Neural progenitor cell (in vitro differentiated cells): ENCODE data around the gene SEMA3D. TPM values are rescaled to one million over a fixed set of nuclear protein-coding genes. Genes with fewer than 3 reads are reported as not detected.

Source experiments
- DNase-seq: peaks from one replicate; pipeline ENCODE4 v3.0.0-alpha.2; 2016; ENCODE audit warnings: low spot score
- H2AFZ ChIP-seq: fragments of 200-600 bp; sonication (generic); replicated peaks from 2 replicates; pipeline ENCODE4 v1.6.1; 2016; ENCODE audit warnings: antibody characterized with exemption
- H3F3A ChIP-seq: fragments of 200-600 bp; sonication (generic); 2 replicates; pipeline ENCODE4 v1.6.1; 2016; ENCODE audit warnings: antibody characterized with exemption, low read depth
- H3K27ac ChIP-seq: fragments of 200-600 bp; sonication (generic); 2 replicates; pipeline ENCODE4 v1.5.1; 2016; ENCODE audit warnings: mild to moderate bottlenecking
- H3K27me3 ChIP-seq: fragments of 200-600 bp; sonication (generic); 2 replicates; pipeline ENCODE4 v1.6.1; 2016; ENCODE audit warnings: mild to moderate bottlenecking, moderate library complexity
- H3K36me3 ChIP-seq: fragments of 200-600 bp; sonication (generic); 2 replicates; pipeline ENCODE4 v1.5.1; 2016
- H3K4me1 ChIP-seq: fragments of 200-600 bp; sonication (generic); 2 replicates; pipeline ENCODE4 v1.6.1; 2016; ENCODE audit warnings: mixed run types
- H3K4me2 ChIP-seq: fragments of 200-600 bp; sonication (generic); 2 replicates; pipeline ENCODE4 v1.6.1; 2016
- H3K4me3 ChIP-seq: fragments of 200-600 bp; sonication (generic); 2 replicates; pipeline ENCODE4 v1.5.1; 2016
- H3K79me2 ChIP-seq: fragments of 200-600 bp; sonication (generic); 2 replicates; pipeline ENCODE4 v1.6.1; 2016; ENCODE audit warnings: low read depth
- H3K9ac ChIP-seq: fragments of 200-600 bp; sonication (generic); 2 replicates; pipeline ENCODE4 v1.6.1; 2016
- H3K9me3 ChIP-seq: fragments of 200-600 bp; sonication (generic); 2 replicates; pipeline ENCODE4 v1.5.1; 2016; ENCODE audit warnings: low read depth
- H4K20me1 ChIP-seq: fragments of 200-600 bp; sonication (generic); 2 replicates; pipeline ENCODE4 v1.6.1; 2016; ENCODE audit warnings: low read depth
- H3K27ac Mint-ChIP-seq: 3 replicates; pipeline ENCODE4 v1.8.0; 2021; ENCODE audit warnings: mixed read lengths
- H3K27me3 Mint-ChIP-seq: 2 replicates; pipeline ENCODE4 v1.8.0; 2022; ENCODE audit warnings: low read depth, mild to moderate bottlenecking, inconsistent platforms, moderate library complexity, mixed read lengths; ENCODE audit not compliant: insufficient read depth
- H3K36me3 Mint-ChIP-seq: 3 replicates; pipeline ENCODE4 v1.8.0; 2021; ENCODE audit warnings: mixed read lengths
- H3K4me1 Mint-ChIP-seq: 3 replicates; pipeline ENCODE4 v1.8.0; 2021; ENCODE audit warnings: mixed read lengths
- H3K4me3 Mint-ChIP-seq: 3 replicates; pipeline ENCODE4 v1.8.0; 2021; ENCODE audit warnings: mild to moderate bottlenecking, moderate library complexity, mixed read lengths
- H3K9me3 Mint-ChIP-seq: 3 replicates; pipeline ENCODE4 v1.8.0; 2020; ENCODE audit warnings: mixed read lengths
- EZH2 ChIP-seq: fragments of 200-600 bp; sonication (generic); IDR thresholded peaks from 2 replicates; pipeline ENCODE4 v1.6.1; 2017; ENCODE audit warnings: antibody characterized with exemption, mild to moderate bottlenecking, moderate library complexity
- EZH2phosphoT487 ChIP-seq: fragments of 200-600 bp; sonication (generic); IDR thresholded peaks from 2 replicates; pipeline ENCODE4 v1.6.1; 2017; ENCODE audit warnings: antibody characterized with exemption
- total RNA-seq: library from RNA; depleted of rRNA; stranded (reverse); fragments of >200 nt; gene quantifications from 2 replicates; pipeline ENCODE4 v1.2.3, GENCODE V29; 2015; ENCODE audit warnings: low replicate concordance
- TF ChIP-seq, protein P1 (sequence below): fragments of 200-600 bp; sonication (generic); IDR thresholded peaks from 2 replicates; pipeline ENCODE4 v1.5.1; 2017; ENCODE audit warnings: antibody characterized with exemption, mild to moderate bottlenecking

SEMA3D gene
- total RNA-seq, 1 donor from 2014 or later = 0.99 TPM

DNA sequence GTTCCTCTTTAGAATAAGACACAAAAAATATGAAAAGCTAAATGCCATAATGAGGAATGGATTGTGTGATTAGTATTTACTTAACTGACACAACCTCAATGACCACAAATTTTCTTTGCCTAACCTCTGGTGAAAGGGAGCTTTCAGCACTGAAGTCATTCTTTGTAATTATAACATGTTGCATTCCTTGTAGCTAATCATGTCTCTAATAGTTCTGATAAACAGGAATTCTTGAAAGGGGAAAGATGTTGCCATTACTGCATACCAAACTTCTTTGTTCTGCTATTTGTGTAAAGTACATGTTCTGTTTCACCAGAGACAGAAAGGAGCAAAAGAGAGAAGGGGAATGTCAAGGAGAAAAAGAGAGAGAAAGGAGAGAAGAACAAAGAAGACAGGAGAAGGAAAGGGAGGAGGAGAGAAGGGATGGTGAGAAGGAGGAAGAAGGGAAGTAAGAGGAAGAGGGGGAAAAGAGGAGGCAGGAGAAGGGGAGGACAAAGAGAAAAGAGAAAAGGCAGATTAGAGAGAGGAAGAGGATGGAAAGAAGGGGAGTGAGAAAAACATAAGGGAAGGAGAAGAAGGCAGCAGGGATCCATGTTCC lies 120.9 kb downstream of the SEMA3D start:
- no peak overlapping the region for H3K4me3 ChIP-seq
- H3K27ac Mint-ChIP-seq = peak overlapping the region; percentile 19
- no peak overlapping the region for H3K4me3 Mint-ChIP-seq
- H3K9me3 ChIP-seq = no peaks in the 10 kb centered on the region
- peak overlapping the region; percentile 65 for H2AFZ ChIP-seq
- no peaks in the 10 kb centered on the region for H3K27me3 ChIP-seq
- DNase-seq = no peak
- TF ChIP-seq EZH2 (no peak), EZH2phosphoT487 (no peak)
- TF ChIP-seq, protein P1, sequence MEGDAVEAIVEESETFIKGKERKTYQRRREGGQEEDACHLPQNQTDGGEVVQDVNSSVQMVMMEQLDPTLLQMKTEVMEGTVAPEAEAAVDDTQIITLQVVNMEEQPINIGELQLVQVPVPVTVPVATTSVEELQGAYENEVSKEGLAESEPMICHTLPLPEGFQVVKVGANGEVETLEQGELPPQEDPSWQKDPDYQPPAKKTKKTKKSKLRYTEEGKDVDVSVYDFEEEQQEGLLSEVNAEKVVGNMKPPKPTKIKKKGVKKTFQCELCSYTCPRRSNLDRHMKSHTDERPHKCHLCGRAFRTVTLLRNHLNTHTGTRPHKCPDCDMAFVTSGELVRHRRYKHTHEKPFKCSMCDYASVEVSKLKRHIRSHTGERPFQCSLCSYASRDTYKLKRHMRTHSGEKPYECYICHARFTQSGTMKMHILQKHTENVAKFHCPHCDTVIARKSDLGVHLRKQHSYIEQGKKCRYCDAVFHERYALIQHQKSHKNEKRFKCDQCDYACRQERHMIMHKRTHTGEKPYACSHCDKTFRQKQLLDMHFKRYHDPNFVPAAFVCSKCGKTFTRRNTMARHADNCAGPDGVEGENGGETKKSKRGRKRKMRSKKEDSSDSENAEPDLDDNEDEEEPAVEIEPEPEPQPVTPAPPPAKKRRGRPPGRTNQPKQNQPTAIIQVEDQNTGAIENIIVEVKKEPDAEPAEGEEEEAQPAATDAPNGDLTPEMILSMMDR = no peak
- H3K27me3 Mint-ChIP-seq = no peaks in the 10 kb centered on the region
- no peaks in the 10 kb centered on the region for H4K20me1 ChIP-seq
- H3K4me1 Mint-ChIP-seq = peaks cover 34% of the 10 kb centered on the region
- no peaks in the 10 kb centered on the region for H3F3A ChIP-seq
- peaks cover 8% of the 10 kb centered on the region for H3K4me1 ChIP-seq
- H3K27ac ChIP-seq = no peak overlapping the region
- no peaks in the 10 kb centered on the region for H3K36me3 ChIP-seq
- H3K9me3 Mint-ChIP-seq = no peaks in the 10 kb centered on the region
- peaks cover 3% of the 10 kb centered on the region for H3K36me3 Mint-ChIP-seq
- no peak overlapping the region for H3K9ac ChIP-seq
- no peak overlapping the region for H3K4me2 ChIP-seq
- H3K79me2 ChIP-seq = no peaks in the 10 kb centered on the region

GRCh38 chr7:85065306-85065705 lies 121.5 kb downstream of the SEMA3D start:
- Histone ChIP-seq H3K79me2 (no peaks in the 10 kb centered on the region), H3K36me3 (no peaks in the 10 kb centered on the region), H3K4me3 (no peak overlapping the region), H3K27me3 (no peaks in the 10 kb centered on the region), H3K4me1 (peaks cover 8% of the 10 kb centered on the region), H3K27ac (no peak overlapping the region), H3K9ac (no peak overlapping the region), H3K9me3 (no peaks in the 10 kb centered on the region), H3F3A (no peaks in the 10 kb centered on the region), H3K4me2 (no peak overlapping the region), H4K20me1 (no peaks in the 10 kb centered on the region), H2AFZ (no peak overlapping the region)
- Mint-ChIP-seq H3K4me1 (peaks cover 34% of the 10 kb centered on the region), H3K27me3 (peaks cover 2% of the 10 kb centered on the region), H3K27ac (peak overlapping the region; percentile 74), H3K4me3 (no peak overlapping the region), H3K36me3 (peaks cover 3% of the 10 kb centered on the region), H3K9me3 (no peaks in the 10 kb centered on the region)
- DNase-seq = no peak
- TF ChIP-seq, protein P1 = no peak
- TF ChIP-seq EZH2phosphoT487 (no peak), EZH2 (no peak)

DNA sequence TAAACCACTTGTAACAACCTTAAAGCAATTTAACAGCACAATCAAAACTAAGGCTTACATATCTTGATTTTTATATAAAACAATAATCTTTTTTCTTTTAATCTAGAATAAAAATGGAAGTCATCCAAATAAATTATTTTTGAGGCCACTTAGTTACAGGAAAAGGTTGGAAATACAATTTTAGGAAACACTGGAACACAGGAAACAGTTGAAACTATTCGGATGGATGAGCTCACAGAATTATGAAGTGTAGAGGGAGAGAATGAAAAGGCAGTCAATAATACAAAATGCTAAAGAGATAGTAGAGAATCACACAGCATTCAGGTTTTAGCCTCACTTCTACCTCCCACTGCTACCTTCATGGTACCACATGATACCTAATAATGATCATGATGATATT lies 124.2 kb downstream of the SEMA3D start:
- Mint-ChIP-seq H3K9me3 (no peaks in the 10 kb centered on the region), H3K27me3 (peaks cover 2% of the 10 kb centered on the region), H3K4me1 (peaks cover 24% of the 10 kb centered on the region), H3K4me3 (no peak overlapping the region), H3K27ac (no peak overlapping the region), H3K36me3 (peaks cover 3% of the 10 kb centered on the region)
- H3F3A ChIP-seq = no peaks in the 10 kb centered on the region
- H4K20me1 ChIP-seq = no peaks in the 10 kb centered on the region
- H3K4me2 ChIP-seq = no peak overlapping the region
- H3K79me2 ChIP-seq = no peaks in the 10 kb centered on the region
- TF ChIP-seq EZH2 (no peak), EZH2phosphoT487 (no peak)
- TF ChIP-seq, protein P1 = no peak
- H3K4me3 ChIP-seq = no peak overlapping the region
- H3K36me3 ChIP-seq = no peaks in the 10 kb centered on the region
- no peak overlapping the region for H2AFZ ChIP-seq
- no peaks in the 10 kb centered on the region for H3K9me3 ChIP-seq
- no peak for DNase-seq
- no peak overlapping the region for H3K9ac ChIP-seq
- H3K27me3 ChIP-seq = no peaks in the 10 kb centered on the region
- peaks cover 8% of the 10 kb centered on the region for H3K4me1 ChIP-seq
- no peak overlapping the region for H3K27ac ChIP-seq
